HEK293 (cell line): ENCODE data around the gene NELL1.

Source experiments
- CTCF ChIA-PET: fragments of 350-600 bp; formaldehyde crosslinking; extraction: SDS; loops from one replicate; lab custom pipeline; 2021; ENCODE audit warnings: antibody characterized with exemption; lab: Yijun Ruan, JAX
- POLR2A ChIA-PET: fragments of 300-600 bp; formaldehyde crosslinking; extraction: SDS; loops from one replicate; lab custom pipeline; 2020; ENCODE audit warnings: antibody characterized with exemption, inconsistent platforms; lab: Yijun Ruan, JAX
- H3K27ac ChIP-seq: fragments of 200-500 bp; sonication (Bioruptor generic); 2 replicates; pipeline ENCODE4 v1.5.1; 2014; ENCODE audit warnings: low read depth, low read length, control low read depth, inconsistent platforms; ENCODE audit errors: extremely low read depth
- H3K36me3 ChIP-seq, 2 experiments: fragments of 200-500 bp in 1 of 2; sonication (Bioruptor generic) in 1 of 2; 1 replicate in 1 of 2; 2 replicates in 1 of 2; pipeline ENCODE4 v1.5.1; 2014 to 2017; ENCODE audit warnings: inconsistent platforms in 2 of 2, low read length in 2 of 2; ENCODE audit not compliant: control insufficient read depth in 2 of 2, insufficient read depth in 1 of 2
- H3K4me1 ChIP-seq: fragments of 200-500 bp; sonication (Bioruptor generic); 2 replicates; pipeline ENCODE4 v1.5.1; 2014; ENCODE audit warnings: mild to moderate bottlenecking, low read length, inconsistent platforms; ENCODE audit not compliant: control insufficient read depth, insufficient read depth
- H3K4me3 ChIP-seq: 2 replicates; pipeline ENCODE4 v1.5.1; 2011; ENCODE audit warnings: low read depth, mild to moderate bottlenecking, control low read depth, low read length, moderate library complexity
- H3K9me3 ChIP-seq: fragments of 200-500 bp; sonication (Bioruptor generic); 2 replicates; pipeline ENCODE4 v1.5.1; 2014; ENCODE audit warnings: low read depth, low read length, inconsistent platforms; ENCODE audit not compliant: control insufficient read depth, insufficient read depth
- EGR2 ChIP-seq: fragments of 450-650 bp; formaldehyde crosslinking; IDR thresholded peaks from 2 replicates; pipeline ENCODE4 v1.5.1; 2016; ENCODE audit warnings: low read depth, missing biosample characterization, missing genetic modification characterization
- KLF10 ChIP-seq: fragments of 450-650 bp; IDR thresholded peaks from 2 replicates; pipeline ENCODE4 v1.5.1; 2018; ENCODE audit warnings: missing biosample characterization, mild to moderate bottlenecking, missing genetic modification characterization
- KLF9 ChIP-seq: fragments of 450-650 bp; formaldehyde crosslinking; IDR thresholded peaks from 2 replicates; pipeline ENCODE4 v1.5.1; 2016; ENCODE audit warnings: missing biosample characterization, missing genetic modification characterization, low read depth
- MEIS1 ChIP-seq: sonication (generic); formaldehyde crosslinking; IDR thresholded peaks from 2 replicates; pipeline ENCODE4 v1.8.1; 2022; ENCODE audit warnings: missing genetic modification reagents, mild to moderate bottlenecking, borderline replicate concordance
- MZF1 ChIP-seq: fragments of 450-650 bp; formaldehyde crosslinking; IDR thresholded peaks from 2 replicates; pipeline ENCODE4 v1.5.1; 2017; ENCODE audit warnings: missing biosample characterization, missing genetic modification characterization, borderline replicate concordance
- OVOL3 ChIP-seq: fragments of 450-650 bp; formaldehyde crosslinking; IDR thresholded peaks from 2 replicates; pipeline ENCODE4 v1.5.1; 2016; ENCODE audit warnings: missing biosample characterization, missing genetic modification characterization
- PRDM2 ChIP-seq: fragments of 450-650 bp; formaldehyde crosslinking; IDR thresholded peaks from 2 replicates; pipeline ENCODE4 v1.5.1; 2016; ENCODE audit warnings: missing biosample characterization, missing genetic modification characterization, borderline replicate concordance
- ZBTB21 ChIP-seq: fragments of 450-650 bp; formaldehyde crosslinking; IDR thresholded peaks from 2 replicates; pipeline ENCODE4 v1.5.1; 2017; ENCODE audit warnings: missing biosample characterization, missing genetic modification characterization
- ZEB2 ChIP-seq: fragments of 450-650 bp; formaldehyde crosslinking; IDR thresholded peaks from 2 replicates; pipeline ENCODE4 v1.5.1; 2016; ENCODE audit warnings: missing biosample characterization, missing genetic modification characterization
- ZNF248 ChIP-seq: fragments of 450-650 bp; formaldehyde crosslinking; IDR thresholded peaks from 2 replicates; pipeline ENCODE4 v1.5.1; 2017; ENCODE audit warnings: missing biosample characterization, missing genetic modification characterization
- ZNF266 ChIP-seq: fragments of 450-650 bp; formaldehyde crosslinking; IDR thresholded peaks from 2 replicates; pipeline ENCODE4 v1.5.1; 2016; ENCODE audit warnings: missing biosample characterization, missing genetic modification characterization, low read depth
- ZNF280D ChIP-seq: fragments of 450-650 bp; formaldehyde crosslinking; IDR thresholded peaks from 2 replicates; pipeline ENCODE4 v1.5.1; 2016; ENCODE audit warnings: missing biosample characterization, missing genetic modification characterization
- ZNF398 ChIP-seq: fragments of 450-650 bp; formaldehyde crosslinking; IDR thresholded peaks from 2 replicates; pipeline ENCODE4 v1.5.1; 2017; ENCODE audit warnings: missing biosample characterization, missing genetic modification characterization
- ZNF514 ChIP-seq: fragments of 450-650 bp; formaldehyde crosslinking; IDR thresholded peaks from 2 replicates; pipeline ENCODE4 v1.5.1; 2016; ENCODE audit warnings: missing biosample characterization, missing genetic modification characterization
- ZNF585B ChIP-seq: fragments of 450-650 bp; formaldehyde crosslinking; IDR thresholded peaks from 2 replicates; pipeline ENCODE4 v1.5.1; 2016; ENCODE audit warnings: missing biosample characterization, missing genetic modification characterization
- TF ChIP-seq, protein P1 (sequence below): fragments of 450-650 bp; formaldehyde crosslinking; IDR thresholded peaks from 2 replicates; pipeline ENCODE4 v1.5.1; 2016; ENCODE audit warnings: missing biosample characterization, missing genetic modification characterization
- TF ChIP-seq, protein P2 (sequence below): fragments of 450-650 bp; formaldehyde crosslinking; IDR thresholded peaks from 2 replicates; pipeline ENCODE4 v1.5.1; 2016; ENCODE audit warnings: missing biosample characterization, missing genetic modification characterization

Gene NELL1

GRCh38 chr11:20808328-20808727 is 138.9 kb downstream of the NELL1 start:
- H3K36me3 ChIP-seq = no peaks in the 10 kb centered on the region

DNA sequence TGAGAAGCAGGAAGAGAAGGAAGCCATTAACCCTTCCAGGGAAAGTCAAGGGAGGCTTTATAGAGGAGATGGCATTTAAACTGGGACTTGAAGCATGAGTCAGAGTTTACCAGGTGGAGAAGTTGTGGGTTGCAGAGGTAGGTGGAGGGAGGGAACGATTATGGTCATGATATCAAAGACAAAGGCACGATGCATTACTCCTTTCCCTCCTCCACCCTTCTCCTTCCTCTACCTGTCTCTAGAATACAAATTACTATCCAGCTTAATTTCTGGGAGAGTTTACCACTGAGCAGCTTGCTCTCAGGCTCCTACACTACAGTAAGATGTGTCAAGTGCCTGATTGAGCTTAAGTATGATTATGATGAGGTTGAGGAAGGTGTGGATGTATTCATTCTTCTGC is 151.7 kb downstream of the NELL1 start:
- Histone ChIP-seq H3K36me3 (no peaks in the 10 kb centered on the region), H3K9me3 (no peaks in the 10 kb centered on the region)
- TF ChIP-seq ZNF248 (tag by site-specific recombination) (no peak), EGR2 (tag by site-specific recombination) (0 out of 2 replicates have a peak, but pooled peaks have one; percentile 5)
- TF ChIP-seq, all 188 proteins: peak for 1
- ChIA-PET POLR2A (no interaction called here), CTCF (no interaction called here)
- Histone ChIP-seq H3K4me3 (no peak overlapping the region), H3K4me1 (no peaks in the 10 kb centered on the region), H3K27ac (no peak overlapping the region)

More at GRCh38 chr11:20808328-20808727, 138.9 kb downstream of the NELL1 start:
- Histone ChIP-seq H3K4me3 (no peak overlapping the region), H3K27ac (no peak overlapping the region), H3K4me1 (no peaks in the 10 kb centered on the region), H3K9me3 (no peaks in the 10 kb centered on the region)
- TF ChIP-seq, protein P1, sequence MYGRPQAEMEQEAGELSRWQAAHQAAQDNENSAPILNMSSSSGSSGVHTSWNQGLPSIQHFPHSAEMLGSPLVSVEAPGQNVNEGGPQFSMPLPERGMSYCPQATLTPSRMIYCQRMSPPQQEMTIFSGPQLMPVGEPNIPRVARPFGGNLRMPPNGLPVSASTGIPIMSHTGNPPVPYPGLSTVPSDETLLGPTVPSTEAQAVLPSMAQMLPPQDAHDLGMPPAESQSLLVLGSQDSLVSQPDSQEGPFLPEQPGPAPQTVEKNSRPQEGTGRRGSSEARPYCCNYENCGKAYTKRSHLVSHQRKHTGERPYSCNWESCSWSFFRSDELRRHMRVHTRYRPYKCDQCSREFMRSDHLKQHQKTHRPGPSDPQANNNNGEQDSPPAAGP = no peak
- TF ChIP-seq PRDM2 (tag by site-specific recombination) (no peak), OVOL3 (tag by site-specific recombination) (no peak), MEIS1 (CRISPR knock-in tag) (no peak), ZNF514 (tag by site-specific recombination) (no peak)
- TF ChIP-seq, protein P2, sequence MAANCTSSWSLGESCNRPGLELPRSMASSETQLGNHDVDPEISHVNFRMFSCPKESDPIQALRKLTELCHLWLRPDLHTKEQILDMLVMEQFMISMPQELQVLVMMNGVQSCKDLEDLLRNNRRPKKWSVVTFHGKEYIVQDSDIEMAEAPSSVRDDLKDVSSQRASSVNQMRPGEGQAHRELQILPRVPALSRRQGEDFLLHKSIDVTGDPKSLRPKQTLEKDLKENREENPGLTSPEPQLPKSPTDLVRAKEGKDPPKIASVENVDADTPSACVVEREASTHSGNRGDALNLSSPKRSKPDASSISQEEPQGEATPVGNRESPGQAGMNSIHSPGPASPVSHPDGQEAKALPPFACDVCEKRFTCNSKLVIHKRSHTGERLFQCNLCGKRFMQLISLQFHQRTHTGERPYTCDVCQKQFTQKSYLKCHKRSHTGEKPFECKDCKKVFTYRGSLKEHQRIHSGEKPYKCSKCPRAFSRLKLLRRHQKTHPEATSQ = no peak
- ChIA-PET CTCF (no interaction called here), POLR2A (no interaction called here)

DNA sequence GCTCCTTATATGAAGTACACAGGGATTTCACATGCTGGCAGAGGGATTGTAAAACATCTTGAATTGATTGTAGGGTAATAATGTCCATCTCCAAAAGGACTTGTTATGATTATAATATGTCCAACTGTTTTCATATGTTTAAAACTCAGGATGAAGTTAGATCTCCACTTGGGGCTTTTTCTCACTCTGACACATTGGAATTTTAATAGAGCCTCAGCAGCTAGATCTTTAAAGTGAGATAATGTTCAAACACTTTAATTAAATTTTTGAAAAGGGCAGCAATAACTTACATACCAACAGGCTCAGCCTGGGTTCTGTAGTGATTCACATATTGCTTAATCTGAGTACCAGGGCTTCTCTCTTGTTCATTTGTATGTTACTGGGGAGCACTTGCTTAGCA is 152.1 kb downstream of the NELL1 start:
- H3K4me3 ChIP-seq = no peak overlapping the region
- ChIA-PET POLR2A (no interaction called here), CTCF (no interaction called here)
- H3K4me1 ChIP-seq = no peaks in the 10 kb centered on the region
- H3K27ac ChIP-seq = no peak overlapping the region
- no peaks in the 10 kb centered on the region for H3K9me3 ChIP-seq
- no peaks in the 10 kb centered on the region for H3K36me3 ChIP-seq
- TF ChIP-seq ZBTB21 (tag by site-specific recombination) (no peak), KLF10 (tag by site-specific recombination) (no peak), MZF1 (tag by site-specific recombination) (no peak), ZNF280D (tag by site-specific recombination) (no peak), ZNF585B (tag by site-specific recombination) (no peak), ZNF266 (tag by site-specific recombination) (no peak), ZEB2 (tag by site-specific recombination) (no peak), ZNF398 (tag by site-specific recombination) (no peak), KLF9 (no peak)
